HEK293 (cell line): ENCODE results near the gene IRX5.

ENCODE experiments used
- CTCF ChIA-PET: fragments of 350-600 bp; formaldehyde crosslinking; extraction: SDS; loops from one replicate; lab custom pipeline; 2021; ENCODE audit warnings: antibody characterized with exemption; lab: Yijun Ruan, JAX
- POLR2A ChIA-PET: fragments of 300-600 bp; formaldehyde crosslinking; extraction: SDS; loops from one replicate; lab custom pipeline; 2020; ENCODE audit warnings: antibody characterized with exemption, inconsistent platforms; lab: Yijun Ruan, JAX
- H3K27ac ChIP-seq: fragments of 200-500 bp; sonication (Bioruptor generic); 2 replicates; pipeline ENCODE4 v1.5.1; 2014; ENCODE audit warnings: low read depth, low read length, control low read depth, inconsistent platforms; ENCODE audit errors: extremely low read depth
- H3K36me3 ChIP-seq, 2 experiments: fragments of 200-500 bp in 1 of 2; sonication (Bioruptor generic) in 1 of 2; 1 replicate in 1 of 2; 2 replicates in 1 of 2; pipeline ENCODE4 v1.5.1; 2014 to 2017; ENCODE audit warnings: inconsistent platforms in 2 of 2, low read length in 2 of 2; ENCODE audit not compliant: control insufficient read depth in 2 of 2, insufficient read depth in 1 of 2
- H3K4me1 ChIP-seq: fragments of 200-500 bp; sonication (Bioruptor generic); 2 replicates; pipeline ENCODE4 v1.5.1; 2014; ENCODE audit warnings: mild to moderate bottlenecking, low read length, inconsistent platforms; ENCODE audit not compliant: control insufficient read depth, insufficient read depth
- H3K4me3 ChIP-seq: 2 replicates; pipeline ENCODE4 v1.5.1; 2011; ENCODE audit warnings: low read depth, mild to moderate bottlenecking, control low read depth, low read length, moderate library complexity
- H3K9me3 ChIP-seq: fragments of 200-500 bp; sonication (Bioruptor generic); 2 replicates; pipeline ENCODE4 v1.5.1; 2014; ENCODE audit warnings: low read depth, low read length, inconsistent platforms; ENCODE audit not compliant: control insufficient read depth, insufficient read depth
- GLIS1 ChIP-seq: fragments of 450-650 bp; formaldehyde crosslinking; IDR thresholded peaks from 2 replicates; pipeline ENCODE4 v1.5.1; 2016; ENCODE audit warnings: missing biosample characterization, missing genetic modification characterization
- OSR2 ChIP-seq: fragments of 450-650 bp; formaldehyde crosslinking; IDR thresholded peaks from 2 replicates; pipeline ENCODE4 v1.5.1; 2016; ENCODE audit warnings: missing biosample characterization, missing genetic modification characterization
- SP7 ChIP-seq: fragments of 450-650 bp; formaldehyde crosslinking; IDR thresholded peaks from 2 replicates; pipeline ENCODE4 v1.5.1; 2016; ENCODE audit warnings: missing biosample characterization, missing genetic modification characterization
- ZEB2 ChIP-seq: fragments of 450-650 bp; formaldehyde crosslinking; IDR thresholded peaks from 2 replicates; pipeline ENCODE4 v1.5.1; 2016; ENCODE audit warnings: missing biosample characterization, missing genetic modification characterization
- ZNF148 ChIP-seq: fragments of 450-650 bp; formaldehyde crosslinking; IDR thresholded peaks from 2 replicates; pipeline ENCODE4 v1.5.0; 2017; ENCODE audit warnings: missing biosample characterization, missing genetic modification characterization, borderline replicate concordance
- ZNF2 ChIP-seq: fragments of 450-650 bp; formaldehyde crosslinking; IDR thresholded peaks from 2 replicates; pipeline ENCODE4 v1.5.1; 2016; ENCODE audit warnings: missing biosample characterization, missing genetic modification characterization
- ZNF324 ChIP-seq: fragments of 450-650 bp; formaldehyde crosslinking; IDR thresholded peaks from 2 replicates; pipeline ENCODE4 v1.5.1; 2016; ENCODE audit warnings: missing biosample characterization, missing genetic modification characterization
- ZNF449 ChIP-seq: fragments of 450-650 bp; formaldehyde crosslinking; IDR thresholded peaks from 2 replicates; pipeline ENCODE4 v1.5.1; 2017; ENCODE audit warnings: missing biosample characterization, mild to moderate bottlenecking, missing genetic modification characterization, moderate library complexity
- ZNF692 ChIP-seq: fragments of 450-650 bp; formaldehyde crosslinking; IDR thresholded peaks from 2 replicates; pipeline ENCODE4 v1.5.1; 2016; ENCODE audit warnings: missing biosample characterization, missing genetic modification characterization
- ZXDB ChIP-seq: fragments of 450-650 bp; formaldehyde crosslinking; IDR thresholded peaks from 2 replicates; pipeline ENCODE4 v1.5.1; 2016; ENCODE audit warnings: missing biosample characterization, missing genetic modification characterization
- TF ChIP-seq, protein P1 (sequence below): fragments of 450-650 bp; formaldehyde crosslinking; IDR thresholded peaks from 2 replicates; pipeline ENCODE4 v1.5.1; 2016; ENCODE audit warnings: missing biosample characterization, missing genetic modification characterization
- TF ChIP-seq, protein P2 (sequence below): fragments of 450-650 bp; formaldehyde crosslinking; IDR thresholded peaks from 2 replicates; pipeline ENCODE4 v1.5.1; 2017; ENCODE audit warnings: missing biosample characterization, missing genetic modification characterization

IRX5 gene

GRCh38 chr16:54923055-54923473 lies 7.6 kb upstream of the IRX5 start:
- Histone ChIP-seq H3K36me3 (peaks cover 4 to 10% of the 10 kb centered on the region in 2 experiments; a peak in 2 of 3 replicates), H3K27ac (no peak overlapping the region; the same call in 1 of the 2 replicates), H3K4me3 (no peak overlapping the region), H3K9me3 (no peaks in the 10 kb centered on the region), H3K4me1 (peaks cover 44% of the 10 kb centered on the region)
- TF ChIP-seq ZNF449 (tag by site-specific recombination), result no peak
- 0 out of 2 replicates have a peak, but pooled peaks have one; percentile 20 for TF ChIP-seq ZNF2
- TF ChIP-seq ZEB2 (tag by site-specific recombination), result peak; percentile 26; the same call in 1 of the 2 replicates
- TF ChIP-seq SP7 (tag by site-specific recombination), result peak; percentile 78
- TF ChIP-seq, protein P1, sequence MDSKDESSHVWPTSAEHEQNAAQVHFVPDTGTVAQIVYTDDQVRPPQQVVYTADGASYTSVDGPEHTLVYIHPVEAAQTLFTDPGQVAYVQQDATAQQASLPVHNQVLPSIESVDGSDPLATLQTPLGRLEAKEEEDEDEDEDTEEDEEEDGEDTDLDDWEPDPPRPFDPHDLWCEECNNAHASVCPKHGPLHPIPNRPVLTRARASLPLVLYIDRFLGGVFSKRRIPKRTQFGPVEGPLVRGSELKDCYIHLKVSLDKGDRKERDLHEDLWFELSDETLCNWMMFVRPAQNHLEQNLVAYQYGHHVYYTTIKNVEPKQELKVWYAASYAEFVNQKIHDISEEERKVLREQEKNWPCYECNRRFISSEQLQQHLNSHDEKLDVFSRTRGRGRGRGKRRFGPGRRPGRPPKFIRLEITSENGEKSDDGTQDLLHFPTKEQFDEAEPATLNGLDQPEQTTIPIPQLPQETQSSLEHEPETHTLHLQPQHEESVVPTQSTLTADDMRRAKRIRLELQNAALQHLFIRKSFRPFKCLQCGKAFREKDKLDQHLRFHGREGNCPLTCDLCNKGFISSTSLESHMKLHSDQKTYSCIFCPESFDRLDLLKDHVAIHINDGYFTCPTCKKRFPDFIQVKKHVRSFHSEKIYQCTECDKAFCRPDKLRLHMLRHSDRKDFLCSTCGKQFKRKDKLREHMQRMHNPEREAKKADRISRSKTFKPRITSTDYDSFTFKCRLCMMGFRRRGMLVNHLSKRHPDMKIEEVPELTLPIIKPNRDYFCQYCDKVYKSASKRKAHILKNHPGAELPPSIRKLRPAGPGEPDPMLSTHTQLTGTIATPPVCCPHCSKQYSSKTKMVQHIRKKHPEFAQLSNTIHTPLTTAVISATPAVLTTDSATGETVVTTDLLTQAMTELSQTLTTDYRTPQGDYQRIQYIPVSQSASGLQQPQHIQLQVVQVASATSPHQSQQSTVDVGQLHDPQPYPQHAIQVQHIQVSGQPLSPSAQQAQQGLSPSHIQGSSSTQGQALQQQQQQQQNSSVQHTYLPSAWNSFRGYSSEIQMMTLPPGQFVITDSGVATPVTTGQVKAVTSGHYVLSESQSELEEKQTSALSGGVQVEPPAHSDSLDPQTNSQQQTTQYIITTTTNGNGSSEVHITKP (tag by site-specific recombination), result peak; percentile 45; the same call in 1 of the 2 replicates
- TF ChIP-seq ZXDB (tag by site-specific recombination), result 0 out of 2 replicates have a peak, but pooled peaks have one; percentile 12
- TF ChIP-seq GLIS1 (tag by site-specific recombination), result 0 out of 2 replicates have a peak, but pooled peaks have one; percentile 24
- TF ChIP-seq ZNF692 (tag by site-specific recombination), result peak; percentile 37; the same call in 1 of the 2 replicates
- TF ChIP-seq ZNF324 (tag by site-specific recombination), result no peak
- CTCF ChIA-PET, result interaction anchor here (0.5 kb wide), 1 partner anchor 1032 kb away, joined by 4 read pairs; no protein-coding TSS in a partner anchor
- POLR2A ChIA-PET, result interaction anchor here (2.7 kb wide), 1 partner anchor 8 kb away, joined by 11 read pairs; the partner anchor contains the start of gene IRX5

- ChIA-PET CTCF (interaction anchor here (0.7 kb wide), 1 partner anchor 9 kb away, joined by 3 read pairs; no protein-coding TSS in a partner anchor), POLR2A (no interaction called here)
- H3K4me1 ChIP-seq, result peaks cover 44% of the 10 kb centered on the region
- TF ChIP-seq OSR2 (tag by site-specific recombination) (no peak), ZNF148 (tag by site-specific recombination) (no peak)
- TF ChIP-seq, protein P2, sequence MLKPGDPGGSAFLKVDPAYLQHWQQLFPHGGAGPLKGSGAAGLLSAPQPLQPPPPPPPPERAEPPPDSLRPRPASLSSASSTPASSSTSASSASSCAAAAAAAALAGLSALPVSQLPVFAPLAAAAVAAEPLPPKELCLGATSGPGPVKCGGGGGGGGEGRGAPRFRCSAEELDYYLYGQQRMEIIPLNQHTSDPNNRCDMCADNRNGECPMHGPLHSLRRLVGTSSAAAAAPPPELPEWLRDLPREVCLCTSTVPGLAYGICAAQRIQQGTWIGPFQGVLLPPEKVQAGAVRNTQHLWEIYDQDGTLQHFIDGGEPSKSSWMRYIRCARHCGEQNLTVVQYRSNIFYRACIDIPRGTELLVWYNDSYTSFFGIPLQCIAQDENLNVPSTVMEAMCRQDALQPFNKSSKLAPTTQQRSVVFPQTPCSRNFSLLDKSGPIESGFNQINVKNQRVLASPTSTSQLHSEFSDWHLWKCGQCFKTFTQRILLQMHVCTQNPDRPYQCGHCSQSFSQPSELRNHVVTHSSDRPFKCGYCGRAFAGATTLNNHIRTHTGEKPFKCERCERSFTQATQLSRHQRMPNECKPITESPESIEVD (tag by site-specific recombination), result peak; percentile 60; the same call in 1 of the 2 replicates
- no peak overlapping the region for H3K27ac ChIP-seq
- H3K36me3 ChIP-seq, result peaks cover 0 to 5% of the 10 kb centered on the region in 2 experiments; a peak in 1 of 3 replicates
- no peaks in the 10 kb centered on the region for H3K9me3 ChIP-seq
- H3K4me3 ChIP-seq, result no peak overlapping the region
Measured at GRCh38 chr16:54923988-54924387, 6.7 kb upstream of the IRX5 start.
